Left ventricle myocardium superior (tissue), 1 donor: Measurements from ENCODE around the gene RNF144A. TPM values are rescaled to one million over a fixed set of nuclear protein-coding genes. Genes with fewer than 3 reads are reported as not detected.

Experiments
- ATAC-seq: fragments of 200-7000 bp; cut with Tn5 transposase; one replicate; pipeline ENCODE4 v1.9.1; 2020; ENCODE audit warnings: mild to moderate bottlenecking, moderate library complexity
- DNase-seq: peaks from one replicate; pipeline ENCODE4 v3.0.0-alpha.2; 2020
- intact Hi-C: fragments of 100-400 bp; cut with micrococcal nuclease; formaldehyde crosslinking; loops from one replicate; pipeline ENCODE4 v1.11.0; 2022
- total RNA-seq: library from RNA; stranded (reverse); fragmentation: NEBNext Ultra II Directional; extraction: Animal tissue kit (Norgen Biotek cat#: 25700); gene quantifications from one replicate; pipeline ENCODE4 v1.2.1, GENCODE V29; 2021
- donor health status: DM: no; HTN: yes; CAD: no; lungs with severe emphysema.

Gene RNF144A
- total RNA-seq, 1 donor from 2014 or later: 15.6 TPM

- intact Hi-C loops: no loop called here
- ATAC-seq: no peak
These were observed 11.5 kb upstream of the RNF144A start for GRCh38 chr2:6905668-6906067.

GRCh38 chr2:6906165-6906741 is 11.0 kb upstream of the RNF144A start:
- intact Hi-C loops: no loop called here
- DNase-seq: no peak

More at GRCh38 chr2:6905668-6906067, 11.5 kb upstream of the RNF144A start:
- no peak for DNase-seq

GRCh38 chr2:6908291-6908690 is 8.9 kb upstream of the RNF144A start:
- intact Hi-C loops: no loop called here
- DNase-seq (no peak), ATAC-seq (no peak)

More at GRCh38 chr2:6906165-6906741, 11.0 kb upstream of the RNF144A start:
- ATAC-seq: no peak

- ATAC-seq (no peak), DNase-seq (no peak)
- intact Hi-C loops: no loop called here
These were observed 7.5 kb upstream of the RNF144A start for GRCh38 chr2:6909431-6910385.

GRCh38 chr2:6911721-6912120 is 5.5 kb upstream of the RNF144A start:
- intact Hi-C loops: no loop called here
- DNase-seq (no peak), ATAC-seq (no peak)

- no peak for ATAC-seq
- intact Hi-C loops: no loop called here
These were observed 3.6 kb upstream of the RNF144A start for GRCh38 chr2:6913415-6914157.

GRCh38 chr2:6914828-6915227 is 2.4 kb upstream of the RNF144A start:
- intact Hi-C loops: no loop called here
- no peak for DNase-seq
- no peak for ATAC-seq

More at GRCh38 chr2:6913415-6914157, 3.6 kb upstream of the RNF144A start:
- no peak for DNase-seq

GRCh38 chr2:6915399-6915798 is 1.8 kb upstream of the RNF144A start:
- ATAC-seq (no peak), DNase-seq (no peak)
- intact Hi-C loops: no loop called here

- intact Hi-C loops: no loop called here
- no peak for DNase-seq
- no peak for ATAC-seq
These were observed 988 bp upstream of the RNF144A start for GRCh38 chr2:6916224-6916623.

GRCh38 chr2:6916736-6917070 is 509 bp upstream of the RNF144A start:
- intact Hi-C loops: no loop called here
- DNase-seq: no peak
- no peak for ATAC-seq

GRCh38 chr2:6917761-6918421 is 679 bp downstream of the RNF144A start:
- DNase-seq: peak; percentile 43
- intact Hi-C loops: no loop called here
- peak; percentile 49 for ATAC-seq

- DNase-seq (no peak), ATAC-seq (no peak)
- intact Hi-C loops: no loop called here
These were observed 2.9 kb downstream of the RNF144A start for GRCh38 chr2:6919901-6920742.

GRCh38 chr2:6920743-6921064 is 3.5 kb downstream of the RNF144A start:
- ATAC-seq: no peak
- no peak for DNase-seq
- intact Hi-C loops: no loop called here

- intact Hi-C loops: no loop called here
- ATAC-seq (peak; percentile 67), DNase-seq (no peak)
These were observed 4.2 kb downstream of the RNF144A start for GRCh38 chr2:6921321-6921922.

GRCh38 chr2:6922201-6922656 is 5.0 kb downstream of the RNF144A start:
- ATAC-seq: no peak
- intact Hi-C loops: no loop called here

GRCh38 chr2:6923319-6923718 is 6.1 kb downstream of the RNF144A start:
- no peak for DNase-seq
- ATAC-seq: peak; percentile 12
- intact Hi-C loops: no loop called here

More at GRCh38 chr2:6922201-6922656, 5.0 kb downstream of the RNF144A start:
- DNase-seq: no peak

- DNase-seq (no peak), ATAC-seq (no peak)
- intact Hi-C loops: no loop called here
These were observed 7.1 kb downstream of the RNF144A start for GRCh38 chr2:6924101-6924923.
